HG02938 (cell line): ENCODE measurements around the gene KDM2B.

Source experiments
- ATAC-seq: cut with Tn5 transposase; IDR thresholded peaks from one replicate; pipeline ENCODE4 v1.9.1; 2021; ENCODE audit warnings: mild to moderate bottlenecking, moderate library complexity; ENCODE audit not compliant: unreplicated experiment

KDM2B gene

DNA sequence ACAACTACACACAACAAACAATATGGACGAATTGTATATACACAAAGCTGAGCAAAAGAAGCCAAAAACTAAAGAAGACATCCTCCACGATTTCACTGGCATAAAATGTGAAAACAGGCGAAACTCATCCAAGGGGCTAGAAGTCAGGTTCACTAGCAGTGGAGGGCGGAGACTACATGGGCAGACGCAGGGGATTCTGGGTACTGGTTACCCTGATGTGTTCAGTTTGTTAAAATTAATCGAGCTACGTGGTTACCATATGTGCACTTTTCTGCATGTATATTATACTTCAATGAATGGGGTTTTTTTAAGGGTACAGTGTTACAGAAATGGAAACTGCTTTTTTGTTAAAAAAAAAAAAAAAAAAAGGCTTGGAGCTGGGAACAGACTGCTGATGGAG lies 12.3 kb downstream of the KDM2B start:
- no peak for ATAC-seq

GRCh38 chr12:121565076-121565475 lies 15.7 kb downstream of the KDM2B start:
- no peak for ATAC-seq

DNA sequence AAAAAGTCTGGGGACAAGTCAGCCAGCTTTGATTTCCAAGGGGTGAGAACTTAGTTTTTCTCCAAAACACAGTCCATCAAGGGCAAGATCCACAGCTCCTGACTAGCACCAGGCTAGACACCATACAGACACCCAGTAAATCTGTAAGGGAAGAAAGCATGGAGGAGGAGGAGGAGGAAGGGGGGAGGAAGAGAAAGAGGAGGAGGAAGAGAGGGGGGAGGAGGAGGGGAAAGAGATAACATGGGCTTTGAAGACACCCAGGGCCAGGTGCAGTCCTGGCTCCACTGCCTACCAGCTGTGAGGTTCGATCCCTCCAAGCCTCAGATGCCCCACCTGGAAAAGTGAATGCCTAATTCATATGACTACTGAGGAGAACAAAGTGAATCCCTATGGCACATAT lies 18.3 kb downstream of the KDM2B start:
- no peak for ATAC-seq

GRCh38 chr12:121561009-121561395 lies 19.8 kb downstream of the KDM2B start:
- no peak for ATAC-seq

DNA sequence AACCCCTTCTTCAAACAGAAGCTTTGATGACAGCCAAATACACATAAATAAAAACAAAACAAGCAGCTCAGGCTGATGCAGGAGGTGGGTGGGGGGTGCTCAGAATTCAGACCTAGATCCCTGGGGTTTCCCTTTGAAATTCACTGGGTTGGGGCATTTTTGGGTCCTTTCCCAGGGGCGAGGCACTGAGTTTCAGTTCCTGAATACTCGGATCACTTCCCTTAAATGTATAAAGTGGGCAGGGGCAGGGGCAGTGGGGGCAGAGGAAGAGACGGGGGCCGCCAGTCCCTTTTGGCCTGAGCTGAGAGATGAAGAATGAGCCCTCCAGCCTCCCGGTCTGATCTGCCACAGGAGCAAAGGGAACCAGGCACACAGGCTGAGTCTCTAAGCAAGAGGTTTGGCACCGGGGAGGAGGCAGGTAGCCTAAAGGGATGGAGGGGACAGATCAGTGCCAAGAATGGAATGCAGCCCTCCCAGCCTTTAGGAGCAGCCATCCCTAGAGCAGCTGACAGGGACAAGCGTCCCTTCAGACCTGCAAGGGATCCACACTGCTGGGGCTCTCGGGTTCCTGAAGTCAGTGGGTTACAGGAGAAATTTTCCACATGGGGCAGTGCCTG lies 20.3 kb downstream of the KDM2B start:
- ATAC-seq, result no peak

DNA sequence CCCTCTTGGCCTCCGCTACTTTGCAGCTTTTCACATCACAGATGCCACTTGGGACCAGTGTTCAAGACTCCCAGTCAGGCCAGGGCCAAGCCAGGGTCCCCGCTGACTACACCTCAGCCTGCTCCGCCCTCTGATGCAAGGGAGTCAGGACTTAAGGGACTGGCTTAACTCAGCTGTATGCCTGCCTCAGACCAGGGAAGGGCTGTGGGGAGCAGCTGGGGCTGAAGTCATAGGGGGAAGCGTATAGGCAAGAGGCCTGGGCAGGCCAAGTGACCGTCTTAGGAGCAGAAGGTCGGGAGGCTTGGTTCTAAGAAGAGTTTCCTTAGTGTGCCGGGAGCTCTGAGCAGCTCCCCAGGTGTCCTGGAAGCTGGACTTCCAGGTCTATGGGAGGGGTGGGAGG lies 21.9 kb downstream of the KDM2B start:
- no peak for ATAC-seq

- ATAC-seq, result no peak
Measured at GRCh38 chr12:121550974-121551634, 29.7 kb downstream of the KDM2B start.

- ATAC-seq, result no peak
Measured at GRCh38 chr12:121549075-121549474, 31.7 kb downstream of the KDM2B start.

DNA sequence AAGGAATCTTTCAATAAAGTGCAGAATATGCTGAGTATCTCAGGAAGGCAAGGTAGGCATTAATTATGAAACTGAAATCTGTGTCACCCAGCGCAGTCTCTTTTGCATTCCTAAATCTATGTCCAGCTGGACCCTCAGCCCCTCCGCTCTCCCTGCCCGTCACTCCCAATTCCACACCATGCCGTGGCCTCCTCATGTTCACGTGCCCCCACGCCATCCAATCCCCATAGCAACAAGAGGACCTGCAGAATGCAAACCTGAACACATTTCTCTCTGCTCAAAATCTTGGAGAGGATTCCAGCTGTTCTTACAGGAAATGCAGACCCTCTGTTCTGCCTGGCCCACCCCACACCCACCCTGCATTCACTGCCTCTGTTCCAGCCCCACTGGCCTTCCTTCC lies 35.3 kb downstream of the KDM2B start:
- ATAC-seq, result no peak

GRCh38 chr12:121543786-121544185 lies 37.0 kb downstream of the KDM2B start:
- no peak for ATAC-seq

GRCh38 chr12:121539908-121540307 lies 40.9 kb downstream of the KDM2B start:
- no peak for ATAC-seq

GRCh38 chr12:121538699-121539061 lies 42.1 kb downstream of the KDM2B start:
- no peak for ATAC-seq

GRCh38 chr12:121537814-121538698 lies 42.8 kb downstream of the KDM2B start:
- ATAC-seq, result peak; percentile 5

- peak; percentile 47 for ATAC-seq
Measured at GRCh38 chr12:121536899-121537813, 43.7 kb downstream of the KDM2B start.

GRCh38 chr12:121536054-121536898 lies 44.5 kb downstream of the KDM2B start:
- peak; percentile 56 for ATAC-seq

DNA sequence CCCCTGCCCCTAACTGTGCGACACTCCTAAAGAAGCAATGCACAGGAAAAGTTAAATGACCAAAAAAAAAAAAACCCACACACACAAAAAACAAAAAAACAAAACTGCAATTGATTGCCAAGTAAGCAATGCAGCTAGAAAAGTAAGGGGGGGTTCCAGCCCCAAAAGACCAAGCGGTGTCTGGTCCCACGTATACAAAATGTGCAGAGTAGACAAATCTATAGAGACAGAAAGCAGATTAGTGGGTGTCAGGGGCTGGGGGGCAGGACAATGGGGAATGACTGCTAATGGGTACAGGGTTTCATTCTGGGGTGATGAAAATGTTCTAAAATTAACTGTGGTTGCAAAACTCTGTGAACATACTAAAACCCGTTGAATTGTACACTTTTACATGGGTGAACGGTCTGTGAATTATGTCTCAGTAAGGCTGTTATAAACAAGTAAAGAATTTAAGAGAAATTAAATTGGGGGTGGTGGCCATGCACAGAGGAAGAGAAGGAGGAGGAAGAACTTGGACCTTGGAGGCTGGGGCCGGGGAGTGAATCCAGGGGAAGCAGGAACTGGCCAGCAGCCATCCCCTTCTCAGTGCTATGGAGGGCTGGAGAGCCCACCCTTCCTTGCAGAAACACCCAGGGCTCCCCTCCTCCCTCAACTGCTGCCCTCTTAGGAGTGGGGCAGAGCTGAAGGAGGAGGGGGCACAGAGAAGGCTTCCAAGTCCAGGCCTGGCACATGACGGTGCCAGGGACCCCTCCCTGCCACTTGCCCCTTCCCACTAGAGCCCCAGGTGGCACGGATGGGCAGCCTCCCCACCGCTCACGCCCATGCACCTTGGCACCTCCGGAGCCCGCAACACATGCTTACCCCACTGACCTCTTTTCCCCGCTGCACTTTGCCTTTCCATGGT lies 45.4 kb downstream of the KDM2B start:
- ATAC-seq, result no peak

DNA sequence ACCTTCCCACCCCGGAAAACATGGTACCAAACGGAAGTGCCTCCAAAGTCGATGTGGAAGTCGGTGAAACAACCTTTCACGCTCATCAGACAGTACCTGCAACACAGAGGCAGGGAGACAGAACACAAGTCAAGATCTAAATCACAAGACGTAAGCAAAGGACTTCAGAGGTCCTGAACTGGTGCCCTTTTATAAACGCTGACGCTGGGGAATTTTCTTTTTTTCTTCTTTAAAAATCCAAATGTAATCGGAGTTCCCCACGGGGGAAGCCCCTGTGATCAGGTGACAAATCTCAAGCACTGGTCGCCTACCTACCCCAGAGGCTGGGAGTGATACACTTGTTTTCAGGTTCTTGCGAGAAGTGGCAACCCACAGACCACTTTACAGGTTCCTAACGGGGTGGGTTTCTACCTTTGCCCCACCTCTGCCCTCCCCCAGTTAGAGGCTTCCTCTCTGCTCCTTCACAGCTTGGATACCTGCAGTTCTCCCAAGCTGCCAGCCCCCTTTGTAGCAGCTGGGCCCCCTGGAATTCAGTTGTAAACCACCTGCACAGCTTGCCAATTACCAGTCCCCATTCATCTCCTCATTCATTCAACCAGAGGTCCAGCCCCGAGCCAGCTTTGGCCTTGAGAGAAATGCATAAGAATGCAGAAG lies 46.2 kb downstream of the KDM2B start:
- no peak for ATAC-seq

GRCh38 chr12:121533394-121534090 lies 47.3 kb downstream of the KDM2B start:
- no peak for ATAC-seq
